Measurements from ENCODE around the gene TTC34. TPM values are rescaled to one million over a fixed set of nuclear protein-coding genes. Genes with fewer than 3 reads are reported as not detected.

TTC34 gene
- total RNA-seq, 1 experiment from 2014 or later: not detected

Other genes with a start within 250 kb of the TTC34 start
- gene TNFRSF14, start 245.3 kb downstream of the TTC34 start, total RNA-seq (2014; rRNA removed; shearing (Covaris generic); ENCODE audit: low replicate concordance): not detected in 2 replicates
- gene PRXL2B, start 214.9 kb downstream of the TTC34 start, total RNA-seq (2014; rRNA removed; shearing (Covaris generic); ENCODE audit: low replicate concordance): 17.0 and 31.0 TPM in 2 replicates
- 1.5 TPM in 1 of 2 replicates, not detected in the other for gene MMEL1, start 168.7 kb downstream of the TTC34 start, total RNA-seq (2014; rRNA removed; shearing (Covaris generic); ENCODE audit: low replicate concordance)
- not detected in 2 replicates for gene ACTRT2, start 219.8 kb upstream of the TTC34 start, total RNA-seq (2014; rRNA removed; shearing (Covaris generic); ENCODE audit: low replicate concordance)

All from Caki2 (cell line).